Measurements from ENCODE around the gene MPO. TPM values are rescaled to one million over a fixed set of nuclear protein-coding genes. Genes with fewer than 3 reads are reported as not detected.

MPO gene
- polyA plus RNA-seq, 3 donors: 4.2 to 7.5 (median 6.0) TPM

GRCh38 chr17:58270476-58271215, 10.1 kb downstream of the MPO start:
- peaks cover 82% of the 10 kb centered on the region for H3K4me1 Mint-ChIP-seq
- Histone ChIP-seq H3K27ac (ENCODE audit: low read depth in 1 of 2, low read length in 2 of 2) (no peak overlapping the region), H3K9ac (ENCODE audit: insufficient read depth, low read length, poor library complexity, severe bottlenecking) (no peak overlapping the region), H2AFZ (ENCODE audit: insufficient read depth, low read depth, low read length, poor library complexity, severe bottlenecking) (no peak overlapping the region), H3K4me1 (ENCODE audit: control insufficient read depth in 1 of 2, insufficient read depth in 2 of 2, low read length in 2 of 2) (peaks cover 53 to 62% of the 10 kb centered on the region in 2 donors), H3K4me3 (replicated peaks in 1 of 3; ENCODE audit: low read depth in 2 of 3, low read length in 3 of 3) (no peak overlapping the region), H3K79me2 (ENCODE audit: insufficient read depth, low read length) (peaks cover 63% of the 10 kb centered on the region), H3K4me2 (replicated peaks; ENCODE audit: extremely low read depth, low read length, poor library complexity, severe bottlenecking) (no peak overlapping the region), H4K20me1 (ENCODE audit: insufficient read depth, low read length) (no peaks in the 10 kb centered on the region), H3K9me3 (replicated peaks in 1 of 2; ENCODE audit: control insufficient read depth in 1 of 2, insufficient read depth in 1 of 2, low read length in 2 of 2) (no peaks in the 10 kb centered on the region), H3K27me3 (ENCODE audit: control insufficient read depth in 2 of 2, insufficient read depth in 2 of 2, low read length in 2 of 2) (no peaks in the 10 kb centered on the region), H3K36me3 (replicated peaks in 1 of 2; ENCODE audit: control insufficient read depth in 1 of 2, insufficient read depth in 2 of 2, low read length in 2 of 2) (no peaks in the 10 kb centered on the region)
- intact Hi-C loops (cut with micrococcal nuclease): no loop called here
- H3K4me3 Mint-ChIP-seq: no peak overlapping the region
- 50% methylated on average over 11 of the region's 15 CpGs for WGBS (ENCODE audit: insufficient coverage)
- no peak overlapping the region for H3K27ac Mint-ChIP-seq
- peaks cover 0 to 2% (median 0%) of the 10 kb centered on the region in 7 donors for H3K9me3 Mint-ChIP-seq
- no peak for TF ChIP-seq CTCF (IDR thresholded peaks at IDR 0.05)
- peaks cover 31 to 36% of the 10 kb centered on the region in 2 donors for H3K36me3 Mint-ChIP-seq
- DNase-seq: no peak
- peaks cover 1 to 7% (median 3%) of the 10 kb centered on the region in 3 donors for H3K27me3 Mint-ChIP-seq (ENCODE audit: low read depth in 3 of 3)

- H3K79me2 ChIP-seq (ENCODE audit: insufficient read depth, low read length): peaks cover 55% of the 10 kb centered on the region
- no peak for DNase-seq
- H3K27me3 Mint-ChIP-seq (ENCODE audit: low read depth in 3 of 3): peaks cover 0 to 7% (median 1%) of the 10 kb centered on the region in 3 donors
- WGBS (ENCODE audit: insufficient coverage): 57% methylated on average over 3 of the region's 9 CpGs
- H3K36me3 Mint-ChIP-seq: peaks cover 28 to 38% of the 10 kb centered on the region in 2 donors
- H3K4me2 ChIP-seq (replicated peaks; ENCODE audit: extremely low read depth, low read length, poor library complexity, severe bottlenecking): no peak overlapping the region
- no peaks in the 10 kb centered on the region for H3K27me3 ChIP-seq (ENCODE audit: control insufficient read depth in 2 of 2, insufficient read depth in 2 of 2, low read length in 2 of 2)
- no peak overlapping the region for H3K9ac ChIP-seq (ENCODE audit: insufficient read depth, low read length, poor library complexity, severe bottlenecking)
- no peak overlapping the region for H3K4me3 ChIP-seq (replicated peaks in 1 of 3; ENCODE audit: low read depth in 2 of 3, low read length in 3 of 3)
- H2AFZ ChIP-seq (ENCODE audit: insufficient read depth, low read depth, low read length, poor library complexity, severe bottlenecking): no peak overlapping the region
- intact Hi-C loops (cut with micrococcal nuclease): no loop called here
- H4K20me1 ChIP-seq (ENCODE audit: insufficient read depth, low read length): no peaks in the 10 kb centered on the region
- peaks cover 80% of the 10 kb centered on the region for H3K4me1 Mint-ChIP-seq
- no peak for TF ChIP-seq CTCF (IDR thresholded peaks at IDR 0.05)
- peaks cover 0 to 2% (median 0%) of the 10 kb centered on the region in 7 donors for H3K9me3 Mint-ChIP-seq
- H3K27ac Mint-ChIP-seq: peak overlapping the region in 2 of 7 donors; percentile 15 to 56
- no peaks in the 10 kb centered on the region for H3K36me3 ChIP-seq (replicated peaks in 1 of 2; ENCODE audit: control insufficient read depth in 1 of 2, insufficient read depth in 2 of 2, low read length in 2 of 2)
- no peak overlapping the region for H3K27ac ChIP-seq (ENCODE audit: low read depth in 1 of 2, low read length in 2 of 2)
- no peaks in the 10 kb centered on the region for H3K9me3 ChIP-seq (replicated peaks in 1 of 2; ENCODE audit: control insufficient read depth in 1 of 2, insufficient read depth in 1 of 2, low read length in 2 of 2)
- H3K4me3 Mint-ChIP-seq: no peak overlapping the region
- H3K4me1 ChIP-seq (ENCODE audit: control insufficient read depth in 1 of 2, insufficient read depth in 2 of 2, low read length in 2 of 2): peaks cover 51 to 62% of the 10 kb centered on the region in 2 donors
Measured at GRCh38 chr17:58269557-58270291, 11.0 kb downstream of the MPO start.

All from CD14-positive monocyte (primary cell).